ENCODE results near the gene CCDC182. TPM values are rescaled to one million over a fixed set of nuclear protein-coding genes. Genes with fewer than 3 reads are reported as not detected.

CCDC182 gene
- total RNA-seq, 1 donor from 2014 or later, result not detected

DNA sequence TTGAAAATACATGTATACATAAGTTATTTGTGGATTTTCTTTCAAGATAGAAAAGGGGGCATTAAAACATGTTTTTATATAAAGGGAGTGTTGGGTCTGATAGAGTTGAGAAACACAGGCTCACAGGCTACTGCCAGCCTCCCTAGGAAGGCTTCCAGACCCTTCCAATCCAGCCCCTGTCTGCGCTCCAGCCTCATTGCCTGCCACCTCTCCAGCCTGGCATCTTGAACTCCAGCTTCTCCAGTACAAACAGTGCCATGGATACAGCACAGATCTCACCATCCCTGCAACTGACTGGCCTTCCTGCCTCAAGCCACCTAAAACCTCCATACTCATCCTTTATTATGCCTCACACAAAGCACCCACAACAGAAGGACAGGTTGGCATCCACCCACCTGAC, 40.7 kb downstream of the CCDC182 start:
- H3K36me3 Mint-ChIP-seq (ENCODE audit: low read depth, unreplicated experiment), result no peaks in the 10 kb centered on the region
- Histone ChIP-seq H3K27ac (ENCODE audit: low read depth, low read length) (no peak overlapping the region), H3K9me3 (ENCODE audit: insufficient read depth, low read depth, low read length) (no peaks in the 10 kb centered on the region), H3K79me2 (ENCODE audit: insufficient read depth, low read length) (no peaks in the 10 kb centered on the region), H3K27me3 (ENCODE audit: insufficient read depth, low read length) (peaks cover 4% of the 10 kb centered on the region), H3K4me1 (ENCODE audit: insufficient read depth, low read length) (no peaks in the 10 kb centered on the region), H4K20me1 (ENCODE audit: insufficient read depth, low read length) (no peaks in the 10 kb centered on the region), H2AFZ (ENCODE audit: low read depth, low read length) (no peak overlapping the region), H3K36me3 (ENCODE audit: insufficient read depth, low read length) (no peaks in the 10 kb centered on the region), H3K4me2 (ENCODE audit: low read length) (no peak overlapping the region), H3K9ac (ENCODE audit: low read length) (no peak overlapping the region), H3K4me3 (ENCODE audit: insufficient read depth, low read depth, low read length) (no peak overlapping the region)
- DNase-seq (ENCODE audit: low read depth) (no peak), FAIRE-seq (no peak)
- peaks cover 19% of the 10 kb centered on the region for H3K27me3 Mint-ChIP-seq (ENCODE audit: low read depth, unreplicated experiment)
- no peaks in the 10 kb centered on the region for H3K9me3 Mint-ChIP-seq (ENCODE audit: unreplicated experiment)
- H3K27ac Mint-ChIP-seq (ENCODE audit: unreplicated experiment), result no peak overlapping the region
- no peaks in the 10 kb centered on the region for H3K4me1 Mint-ChIP-seq (ENCODE audit: low read depth, unreplicated experiment)
- TF ChIP-seq, protein P1, sequence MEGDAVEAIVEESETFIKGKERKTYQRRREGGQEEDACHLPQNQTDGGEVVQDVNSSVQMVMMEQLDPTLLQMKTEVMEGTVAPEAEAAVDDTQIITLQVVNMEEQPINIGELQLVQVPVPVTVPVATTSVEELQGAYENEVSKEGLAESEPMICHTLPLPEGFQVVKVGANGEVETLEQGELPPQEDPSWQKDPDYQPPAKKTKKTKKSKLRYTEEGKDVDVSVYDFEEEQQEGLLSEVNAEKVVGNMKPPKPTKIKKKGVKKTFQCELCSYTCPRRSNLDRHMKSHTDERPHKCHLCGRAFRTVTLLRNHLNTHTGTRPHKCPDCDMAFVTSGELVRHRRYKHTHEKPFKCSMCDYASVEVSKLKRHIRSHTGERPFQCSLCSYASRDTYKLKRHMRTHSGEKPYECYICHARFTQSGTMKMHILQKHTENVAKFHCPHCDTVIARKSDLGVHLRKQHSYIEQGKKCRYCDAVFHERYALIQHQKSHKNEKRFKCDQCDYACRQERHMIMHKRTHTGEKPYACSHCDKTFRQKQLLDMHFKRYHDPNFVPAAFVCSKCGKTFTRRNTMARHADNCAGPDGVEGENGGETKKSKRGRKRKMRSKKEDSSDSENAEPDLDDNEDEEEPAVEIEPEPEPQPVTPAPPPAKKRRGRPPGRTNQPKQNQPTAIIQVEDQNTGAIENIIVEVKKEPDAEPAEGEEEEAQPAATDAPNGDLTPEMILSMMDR (IDR thresholded peaks at IDR 0.05; ENCODE audit: insufficient read depth, low read depth, low read length), result no peak
- no peak for TF ChIP-seq EZH2 (IDR thresholded peaks at IDR 0.05; ENCODE audit: insufficient read depth, low read length)
- H3K4me3 Mint-ChIP-seq (ENCODE audit: unreplicated experiment), result no peak overlapping the region

DNA sequence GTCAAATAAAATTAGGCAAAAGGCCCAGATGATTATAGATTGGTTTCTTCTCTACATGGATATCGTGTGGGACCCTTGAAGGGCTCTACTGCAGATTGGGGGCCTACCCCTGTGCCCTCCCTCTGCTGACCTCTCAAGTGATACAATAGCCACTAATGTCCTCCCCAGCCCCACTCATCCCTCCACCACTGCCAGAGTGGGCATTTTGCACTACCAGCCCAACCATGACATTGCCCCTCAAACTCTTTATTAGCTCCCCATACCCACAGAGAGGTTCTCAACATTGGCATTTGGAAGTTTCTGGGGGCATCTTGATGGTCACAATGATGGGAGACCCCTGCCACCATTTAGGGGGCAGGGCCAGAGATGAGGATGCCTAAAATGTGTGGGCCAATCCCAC, 41.8 kb downstream of the CCDC182 start:
- Mint-ChIP-seq H3K9me3 (ENCODE audit: unreplicated experiment) (no peaks in the 10 kb centered on the region), H3K4me3 (ENCODE audit: unreplicated experiment) (no peak overlapping the region), H3K4me1 (ENCODE audit: low read depth, unreplicated experiment) (no peaks in the 10 kb centered on the region), H3K27ac (ENCODE audit: unreplicated experiment) (no peak overlapping the region), H3K36me3 (ENCODE audit: low read depth, unreplicated experiment) (no peaks in the 10 kb centered on the region), H3K27me3 (ENCODE audit: low read depth, unreplicated experiment) (peaks cover 20% of the 10 kb centered on the region)
- Histone ChIP-seq H3K9me3 (ENCODE audit: insufficient read depth, low read depth, low read length) (no peaks in the 10 kb centered on the region), H3K4me2 (ENCODE audit: low read length) (no peak overlapping the region), H3K9ac (ENCODE audit: low read length) (no peak overlapping the region), H3K79me2 (ENCODE audit: insufficient read depth, low read length) (no peaks in the 10 kb centered on the region), H2AFZ (ENCODE audit: low read depth, low read length) (no peak overlapping the region), H3K4me1 (ENCODE audit: insufficient read depth, low read length) (no peaks in the 10 kb centered on the region), H4K20me1 (ENCODE audit: insufficient read depth, low read length) (no peaks in the 10 kb centered on the region), H3K4me3 (ENCODE audit: insufficient read depth, low read depth, low read length) (no peak overlapping the region), H3K36me3 (ENCODE audit: insufficient read depth, low read length) (no peaks in the 10 kb centered on the region), H3K27ac (ENCODE audit: low read depth, low read length) (no peak overlapping the region), H3K27me3 (ENCODE audit: insufficient read depth, low read length) (peaks cover 4% of the 10 kb centered on the region)
- DNase-seq (ENCODE audit: low read depth) (no peak), FAIRE-seq (no peak)
- no peak for TF ChIP-seq EZH2 (IDR thresholded peaks at IDR 0.05; ENCODE audit: insufficient read depth, low read length)
- TF ChIP-seq, protein P1 (IDR thresholded peaks at IDR 0.05; ENCODE audit: insufficient read depth, low read depth, low read length), result no peak

DNA sequence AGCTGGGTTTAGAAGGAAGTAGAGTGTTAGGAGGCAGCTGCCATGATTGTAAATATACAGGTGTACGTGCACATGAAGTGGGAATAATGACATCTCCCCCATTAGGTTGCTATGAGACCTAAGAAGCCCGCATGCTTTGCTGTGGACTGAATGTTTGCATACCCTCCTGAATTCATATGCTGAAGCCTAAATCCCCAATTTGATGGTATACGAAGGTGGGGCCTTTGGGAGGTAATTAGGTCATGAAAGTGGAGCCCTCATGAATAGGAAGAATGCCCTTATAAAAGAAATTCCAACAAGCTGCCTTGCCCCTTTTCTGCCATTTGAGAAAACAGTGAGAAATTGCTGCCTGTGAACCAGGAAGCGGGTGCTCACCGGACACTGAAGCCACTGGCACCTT, 44.0 kb downstream of the CCDC182 start:
- Mint-ChIP-seq H3K36me3 (ENCODE audit: low read depth, unreplicated experiment) (no peaks in the 10 kb centered on the region), H3K27me3 (ENCODE audit: low read depth, unreplicated experiment) (peaks cover 8% of the 10 kb centered on the region), H3K27ac (ENCODE audit: unreplicated experiment) (no peak overlapping the region), H3K4me3 (ENCODE audit: unreplicated experiment) (no peak overlapping the region), H3K4me1 (ENCODE audit: low read depth, unreplicated experiment) (no peaks in the 10 kb centered on the region), H3K9me3 (ENCODE audit: unreplicated experiment) (no peaks in the 10 kb centered on the region)
- TF ChIP-seq, protein P1 (IDR thresholded peaks at IDR 0.05; ENCODE audit: insufficient read depth, low read depth, low read length), result no peak
- TF ChIP-seq EZH2 (IDR thresholded peaks at IDR 0.05; ENCODE audit: insufficient read depth, low read length), result no peak
- DNase-seq (ENCODE audit: low read depth) (no peak), FAIRE-seq (no peak)
- Histone ChIP-seq H3K4me2 (ENCODE audit: low read length) (no peak overlapping the region), H3K9me3 (ENCODE audit: insufficient read depth, low read depth, low read length) (no peaks in the 10 kb centered on the region), H3K36me3 (ENCODE audit: insufficient read depth, low read length) (no peaks in the 10 kb centered on the region), H3K27me3 (ENCODE audit: insufficient read depth, low read length) (peaks cover 4% of the 10 kb centered on the region), H3K27ac (ENCODE audit: low read depth, low read length) (no peak overlapping the region), H3K9ac (ENCODE audit: low read length) (no peak overlapping the region), H3K4me3 (ENCODE audit: insufficient read depth, low read depth, low read length) (no peak overlapping the region), H3K4me1 (ENCODE audit: insufficient read depth, low read length) (no peaks in the 10 kb centered on the region), H3K79me2 (ENCODE audit: insufficient read depth, low read length) (no peaks in the 10 kb centered on the region), H4K20me1 (ENCODE audit: insufficient read depth, low read length) (no peaks in the 10 kb centered on the region), H2AFZ (ENCODE audit: low read depth, low read length) (no peak overlapping the region)

Data from astrocyte (in vitro differentiated cells and primary cell).